Aorta (tissue), 5 donors: ENCODE data around the gene CCDC88B. TPM values are rescaled to one million over a fixed set of nuclear protein-coding genes. Genes with fewer than 3 reads are reported as not detected.

Source experiments
- ATAC-seq: fragments of 200-7000 bp; cut with Tn5 transposase; one replicate; pipeline ENCODE4 v1.9.1; 2022; ENCODE audit warnings: moderate library complexity; ENCODE audit not compliant: low FRiP score
- DNase-seq, 2 donors: peaks; one replicate each; pipeline ENCODE4 v3.0.0-alpha.2; 2020
- H3K27ac ChIP-seq, 2 donors: one replicate each; pipeline ENCODE4 v1.5.1; 2013; ENCODE audit warnings: low read length in 2 of 2, mild to moderate bottlenecking in 2 of 2, moderate library complexity in 2 of 2, control low read depth in 1 of 2, inconsistent platforms in 1 of 2, low read depth in 1 of 2
- H3K27me3 ChIP-seq, 2 donors: one replicate each; pipeline ENCODE4 v1.6.1; 2013; ENCODE audit warnings: control low read depth in 1 of 2, low read length in 1 of 2, mild to moderate bottlenecking in 1 of 2, moderate library complexity in 1 of 2; ENCODE audit not compliant: insufficient read depth in 2 of 2, control insufficient read depth in 1 of 2
- H3K36me3 ChIP-seq, 2 donors: one replicate each; pipeline ENCODE4 v1.6.1; 2013; ENCODE audit warnings: control low read depth in 1 of 2, low read length in 1 of 2, mild to moderate bottlenecking in 1 of 2; ENCODE audit not compliant: insufficient read depth in 2 of 2, control insufficient read depth in 1 of 2
- H3K4me1 ChIP-seq, 2 donors: one replicate each; pipeline ENCODE4 v1.6.1; 2013; ENCODE audit warnings: low read length in 2 of 2, control low read depth in 1 of 2, mild to moderate bottlenecking in 1 of 2, moderate library complexity in 1 of 2; ENCODE audit not compliant: insufficient read depth in 2 of 2, control insufficient read depth in 1 of 2
- H3K4me3 ChIP-seq, 2 donors: one replicate each; pipeline ENCODE4 v1.5.1; 2013; ENCODE audit warnings: low read length in 2 of 2, control low read depth in 1 of 2, mild to moderate bottlenecking in 1 of 2
- H3K9me3 ChIP-seq: one replicate; pipeline ENCODE4 v1.6.1; 2013; ENCODE audit warnings: mild to moderate bottlenecking, low read length; ENCODE audit not compliant: control insufficient read depth
- WGBS, 2 donors: extraction: QIAGEN DNeasy Blood & Tissue Kit; methylation state at CpG; one replicate each; pipeline ENCODE4 v1.1.7; 2013; 5-methylcytosine and 5-hydroxymethylcytosine counted together
- intact Hi-C, 2 donors: fragments of 100-400 bp; cut with DNase I; formaldehyde crosslinking; loops; one replicate each; pipeline versions ENCODE4 v1.14.2 to v1.15.0; 2022
- long read RNA-seq, 2 donors: library from polyadenylated mRNA; unstranded; transcript quantifications; one replicate each; pipeline ENCODE4 v2.0.0, GENCODE V29; 2020 to 2021
- polyA plus RNA-seq, 2 donors: library from polyadenylated mRNA; stranded (reverse); fragments of 200-250 nt; gene quantifications; one replicate each; pipeline ENCODE4 v1.2.3, GENCODE V29; 2013
- total RNA-seq, 2 donors: library from RNA; stranded (reverse); fragmentation: NEBNext Ultra II Directional; extraction: Animal tissue kit (Norgen Biotek cat#: 25700); gene quantifications; one replicate each; pipeline ENCODE4 v1.2.1, GENCODE V29; 2021
- donor health status: healthy with polysubstance abuse.
- donor health status: Bipolar disorder and iron deficiency.
- donor health status: DM: no; HTN: no; CAD: no.
- donor health status: DM: no; HTN: no; CAD: no.
- donor health status: DM: yes; HTN: yes; CAD: no.

The CCDC88B gene
- total RNA-seq (10 to 100 TPM in 1 of 2 donors, 1 to 10 TPM in 1; 7.4 to 19.0 TPM), polyA plus RNA-seq (10 to 100 TPM; 13.4 to 28.5 TPM)
- long read RNA-seq, donor 1, partial matches to known transcripts = 2 of 2 reads
- long read RNA-seq, donor 1, other reads (novel, unspliced or antisense) = 0 of 2 reads
- long read RNA-seq, donor 2, full-length matches to known transcripts = 2 of 6 reads
- long read RNA-seq, donor 2, partial matches to known transcripts = 2 of 6 reads
- long read RNA-seq, donor 2, other reads (novel, unspliced or antisense) = 2 of 6 reads

- no peak within 1 kb of the TSS for H3K27ac ChIP-seq
- peak; percentile 36 for ATAC-seq
- DNase-seq = peak in 1 of 2 donors; percentile 87
- WGBS, 2 donors = 88 to 90% methylated on average over 12 to 16 of the region's 16 CpGs
- H3K4me3 ChIP-seq = no peak within 1 kb of the TSS
- intact Hi-C loops = no loop called here
- no peaks in the 10 kb centered on the region for H3K9me3 ChIP-seq
- H3K36me3 ChIP-seq = no peaks in the 10 kb centered on the region
- no peaks in the 10 kb centered on the region for H3K4me1 ChIP-seq
- H3K27me3 ChIP-seq = no peaks in the 10 kb centered on the region
These were observed at the start of gene CCDC88B for GRCh38 chr11:64339754-64340408. CCDC88B (plus strand) TSS chr11:64340204; CDS start chr11:64340267, 63 bp downstream.

- Histone ChIP-seq H3K4me3 (no peak overlapping the region), H3K27ac (no peak overlapping the region), H3K9me3 (no peaks in the 10 kb centered on the region), H3K4me1 (no peaks in the 10 kb centered on the region), H3K27me3 (no peaks in the 10 kb centered on the region), H3K36me3 (no peaks in the 10 kb centered on the region)
- ATAC-seq (no peak), DNase-seq (no peak)
- 54 to 55% methylated on average over 10 of the region's 10 CpGs for WGBS, 2 donors
- intact Hi-C loops = no loop called here
These were observed 49.4 kb upstream of the CCDC88B start for GRCh38 chr11:64290352-64291261.

- Histone ChIP-seq H3K4me1 (no peaks in the 10 kb centered on the region), H3K36me3 (no peaks in the 10 kb centered on the region), H3K9me3 (no peaks in the 10 kb centered on the region), H3K27me3 (no peaks in the 10 kb centered on the region), H3K4me3 (no peak within 1 kb of the TSS), H3K27ac (no peak within 1 kb of the TSS)
- intact Hi-C loops = no loop called here
- WGBS, 2 donors = 2 to 6% methylated on average over 27 to 45 of the region's 45 CpGs
- no peak for ATAC-seq
- DNase-seq = no peak
These were observed 48.7 kb upstream of the CCDC88B start, which contains the start of gene KCNK4 for GRCh38 chr11:64291262-64291751. KCNK4 (plus strand) TSS chr11:64291302; CDS start chr11:64293019, 1,717 bp downstream.

GRCh38 chr11:64291752-64292459, 48.1 kb upstream of the CCDC88B start:
- H3K36me3 ChIP-seq = no peaks in the 10 kb centered on the region
- ATAC-seq (no peak), DNase-seq (no peak)
- H3K4me1 ChIP-seq = no peaks in the 10 kb centered on the region
- intact Hi-C loops = no loop called here
- H3K27me3 ChIP-seq = no peaks in the 10 kb centered on the region
- WGBS, 2 donors = 0 to 1% methylated on average over 78 to 96 of the region's 96 CpGs
- no peaks in the 10 kb centered on the region for H3K9me3 ChIP-seq
- no peak overlapping the region for H3K27ac ChIP-seq
- no peak overlapping the region for H3K4me3 ChIP-seq

- ATAC-seq = no peak
- H3K27me3 ChIP-seq = no peaks in the 10 kb centered on the region
- H3K4me3 ChIP-seq = no peak overlapping the region
These were observed 47.3 kb upstream of the CCDC88B start for GRCh38 chr11:64292460-64293254.

GRCh38 chr11:64294774-64295173, 45.2 kb upstream of the CCDC88B start:
- no peaks in the 10 kb centered on the region for H3K27me3 ChIP-seq
- WGBS, 2 donors = 56 to 69% methylated on average over 3 of the region's 3 CpGs
- DNase-seq (no peak), ATAC-seq (no peak)
- H3K4me1 ChIP-seq = no peaks in the 10 kb centered on the region
- H3K27ac ChIP-seq = no peak overlapping the region
- H3K9me3 ChIP-seq = no peaks in the 10 kb centered on the region
- intact Hi-C loops = no loop called here
- H3K36me3 ChIP-seq = no peaks in the 10 kb centered on the region
- H3K4me3 ChIP-seq = no peak overlapping the region

More at GRCh38 chr11:64292460-64293254, 47.3 kb upstream of the CCDC88B start:
- Histone ChIP-seq H3K4me1 (no peaks in the 10 kb centered on the region), H3K27ac (no peak overlapping the region), H3K9me3 (no peaks in the 10 kb centered on the region), H3K36me3 (no peaks in the 10 kb centered on the region)
- no peak for DNase-seq
- intact Hi-C loops = no loop called here
- 30 to 32% methylated on average over 31 to 42 of the region's 42 CpGs for WGBS, 2 donors

- Histone ChIP-seq H3K4me1 (no peaks in the 10 kb centered on the region), H3K27ac (no peak overlapping the region), H3K4me3 (no peak overlapping the region), H3K36me3 (no peaks in the 10 kb centered on the region), H3K9me3 (no peaks in the 10 kb centered on the region), H3K27me3 (no peaks in the 10 kb centered on the region)
- ATAC-seq = no peak
- WGBS, 2 donors = 87 to 96% methylated on average over 4 of the region's 4 CpGs
- DNase-seq = no peak
- intact Hi-C loops = no loop called here
These were observed 44.2 kb upstream of the CCDC88B start for GRCh38 chr11:64295760-64296159.
